Neural progenitor cell (in vitro differentiated cells): ENCODE results near the gene ITSN1. TPM values are rescaled to one million over a fixed set of nuclear protein-coding genes. Genes with fewer than 3 reads are reported as not detected.
A peak's percentile ranks its signal among the peaks of the same experiment; 100 is the strongest.
"Not testable (repeated sequence)": the region's sequence is repeated elsewhere in the genome, so short reads cannot be mapped to it uniquely, and the experiment has no call there.

Experiments used
- DNase-seq: peaks from one replicate; pipeline ENCODE4 v3.0.0-alpha.2; 2016; ENCODE audit warnings: low spot score
- H2AFZ ChIP-seq: fragments of 200-600 bp; sonication (generic); replicated peaks from 2 replicates; pipeline ENCODE4 v1.6.1; 2016; ENCODE audit warnings: antibody characterized with exemption
- H3F3A ChIP-seq: fragments of 200-600 bp; sonication (generic); 2 replicates; pipeline ENCODE4 v1.6.1; 2016; ENCODE audit warnings: antibody characterized with exemption, low read depth
- H3K27ac ChIP-seq: fragments of 200-600 bp; sonication (generic); 2 replicates; pipeline ENCODE4 v1.5.1; 2016; ENCODE audit warnings: mild to moderate bottlenecking
- H3K27me3 ChIP-seq: fragments of 200-600 bp; sonication (generic); 2 replicates; pipeline ENCODE4 v1.6.1; 2016; ENCODE audit warnings: mild to moderate bottlenecking, moderate library complexity
- H3K36me3 ChIP-seq: fragments of 200-600 bp; sonication (generic); 2 replicates; pipeline ENCODE4 v1.5.1; 2016
- H3K4me1 ChIP-seq: fragments of 200-600 bp; sonication (generic); 2 replicates; pipeline ENCODE4 v1.6.1; 2016; ENCODE audit warnings: mixed run types
- H3K4me2 ChIP-seq: fragments of 200-600 bp; sonication (generic); 2 replicates; pipeline ENCODE4 v1.6.1; 2016
- H3K4me3 ChIP-seq: fragments of 200-600 bp; sonication (generic); 2 replicates; pipeline ENCODE4 v1.5.1; 2016
- H3K79me2 ChIP-seq: fragments of 200-600 bp; sonication (generic); 2 replicates; pipeline ENCODE4 v1.6.1; 2016; ENCODE audit warnings: low read depth
- H3K9ac ChIP-seq: fragments of 200-600 bp; sonication (generic); 2 replicates; pipeline ENCODE4 v1.6.1; 2016
- H3K9me3 ChIP-seq: fragments of 200-600 bp; sonication (generic); 2 replicates; pipeline ENCODE4 v1.5.1; 2016; ENCODE audit warnings: low read depth
- H4K20me1 ChIP-seq: fragments of 200-600 bp; sonication (generic); 2 replicates; pipeline ENCODE4 v1.6.1; 2016; ENCODE audit warnings: low read depth
- H3K27ac Mint-ChIP-seq: 3 replicates; pipeline ENCODE4 v1.8.0; 2021; ENCODE audit warnings: mixed read lengths
- H3K27me3 Mint-ChIP-seq: 2 replicates; pipeline ENCODE4 v1.8.0; 2022; ENCODE audit warnings: low read depth, mild to moderate bottlenecking, inconsistent platforms, moderate library complexity, mixed read lengths; ENCODE audit not compliant: insufficient read depth
- H3K36me3 Mint-ChIP-seq: 3 replicates; pipeline ENCODE4 v1.8.0; 2021; ENCODE audit warnings: mixed read lengths
- H3K4me1 Mint-ChIP-seq: 3 replicates; pipeline ENCODE4 v1.8.0; 2021; ENCODE audit warnings: mixed read lengths
- H3K4me3 Mint-ChIP-seq: 3 replicates; pipeline ENCODE4 v1.8.0; 2021; ENCODE audit warnings: mild to moderate bottlenecking, moderate library complexity, mixed read lengths
- H3K9me3 Mint-ChIP-seq: 3 replicates; pipeline ENCODE4 v1.8.0; 2020; ENCODE audit warnings: mixed read lengths
- CTCF ChIP-seq: fragments of 200-600 bp; sonication (generic); IDR thresholded peaks from 2 replicates; pipeline ENCODE4 v1.5.1; 2017; ENCODE audit warnings: antibody characterized with exemption, mild to moderate bottlenecking
- EZH2 ChIP-seq: fragments of 200-600 bp; sonication (generic); IDR thresholded peaks from 2 replicates; pipeline ENCODE4 v1.6.1; 2017; ENCODE audit warnings: antibody characterized with exemption, mild to moderate bottlenecking, moderate library complexity
- EZH2phosphoT487 ChIP-seq: fragments of 200-600 bp; sonication (generic); IDR thresholded peaks from 2 replicates; pipeline ENCODE4 v1.6.1; 2017; ENCODE audit warnings: antibody characterized with exemption
- total RNA-seq: library from RNA; depleted of rRNA; stranded (reverse); fragments of >200 nt; gene quantifications from 2 replicates; pipeline ENCODE4 v1.2.3, GENCODE V29; 2015; ENCODE audit warnings: low replicate concordance

Gene ITSN1
- total RNA-seq, 1 donor from 2014 or later, result 136 TPM

- Mint-ChIP-seq H3K27me3 (peaks cover 10% of the 10 kb centered on the region), H3K9me3 (no peaks in the 10 kb centered on the region), H3K4me1 (peaks cover 12% of the 10 kb centered on the region), H3K36me3 (no peaks in the 10 kb centered on the region), H3K4me3 (no peak overlapping the region), H3K27ac (no peak overlapping the region)
- no peak for DNase-seq
- Histone ChIP-seq H4K20me1 (no peaks in the 10 kb centered on the region), H3K4me2 (no peak overlapping the region), H3K9ac (no peak overlapping the region), H3K27me3 (no peaks in the 10 kb centered on the region), H3K36me3 (no peaks in the 10 kb centered on the region), H3K27ac (no peak overlapping the region), H2AFZ (no peak overlapping the region), H3F3A (no peaks in the 10 kb centered on the region), H3K4me3 (no peak overlapping the region), H3K9me3 (no peaks in the 10 kb centered on the region), H3K79me2 (no peaks in the 10 kb centered on the region), H3K4me1 (peaks cover 14% of the 10 kb centered on the region)
- TF ChIP-seq EZH2, result no peak
- no peak for TF ChIP-seq CTCF
- no peak for TF ChIP-seq EZH2phosphoT487
Measured at GRCh38 chr21:33861125-33861524, 218.8 kb downstream of the ITSN1 start.

GRCh38 chr21:33863191-33863590 lies 220.9 kb downstream of the ITSN1 start:
- not testable (repeated sequence) for H3K79me2 ChIP-seq, H3K4me2 ChIP-seq, H3K4me3 ChIP-seq, DNase-seq, H3K27me3 ChIP-seq, H3K9me3 Mint-ChIP-seq, H3K36me3 Mint-ChIP-seq, H3K9ac ChIP-seq, H3K9me3 ChIP-seq, H4K20me1 ChIP-seq, H3K27ac ChIP-seq, H3F3A ChIP-seq, H3K27ac Mint-ChIP-seq, H3K4me3 Mint-ChIP-seq, H3K27me3 Mint-ChIP-seq, H3K36me3 ChIP-seq, H2AFZ ChIP-seq
- peaks cover 12% of the 10 kb centered on the region for H3K4me1 Mint-ChIP-seq
- peaks cover 10% of the 10 kb centered on the region for H3K4me1 ChIP-seq

GRCh38 chr21:33864150-33864549 lies 221.8 kb downstream of the ITSN1 start:
- no peaks in the 10 kb centered on the region for H3K36me3 ChIP-seq
- no peak overlapping the region for H3K27ac ChIP-seq
- H2AFZ ChIP-seq, result no peak overlapping the region
- H3K9me3 ChIP-seq, result no peaks in the 10 kb centered on the region
- H3K27me3 Mint-ChIP-seq, result peaks cover 7% of the 10 kb centered on the region
- H3K4me2 ChIP-seq, result no peak overlapping the region
- no peaks in the 10 kb centered on the region for H3K9me3 Mint-ChIP-seq
- no peaks in the 10 kb centered on the region for H4K20me1 ChIP-seq
- no peaks in the 10 kb centered on the region for H3K27me3 ChIP-seq
- DNase-seq, result no peak
- peaks cover 2% of the 10 kb centered on the region for H3K36me3 Mint-ChIP-seq
- H3K27ac Mint-ChIP-seq, result no peak overlapping the region
- H3K4me3 ChIP-seq, result no peak overlapping the region
- H3K4me1 Mint-ChIP-seq, result peaks cover 4% of the 10 kb centered on the region
- H3K79me2 ChIP-seq, result no peaks in the 10 kb centered on the region
- no peak overlapping the region for H3K4me3 Mint-ChIP-seq
- H3F3A ChIP-seq, result no peaks in the 10 kb centered on the region
- no peak overlapping the region for H3K9ac ChIP-seq
- TF ChIP-seq EZH2 (no peak), EZH2phosphoT487 (no peak), CTCF (no peak)
- peaks cover under 1% of the 10 kb centered on the region for H3K4me1 ChIP-seq

- peaks cover 5% of the 10 kb centered on the region for H3K9me3 Mint-ChIP-seq
- H3K4me3 Mint-ChIP-seq, result no peak overlapping the region
- H3K36me3 ChIP-seq, result no peaks in the 10 kb centered on the region
- no peak overlapping the region for H3K4me2 ChIP-seq
- H3K9ac ChIP-seq, result no peak overlapping the region
- no peaks in the 10 kb centered on the region for H3F3A ChIP-seq
- no peaks in the 10 kb centered on the region for H3K27me3 ChIP-seq
- no peak overlapping the region for H2AFZ ChIP-seq
- H3K4me1 ChIP-seq, result no peaks in the 10 kb centered on the region
- DNase-seq, result no peak
- peaks cover 7% of the 10 kb centered on the region for H3K27me3 Mint-ChIP-seq
- H3K4me1 Mint-ChIP-seq, result no peaks in the 10 kb centered on the region
- no peaks in the 10 kb centered on the region for H3K9me3 ChIP-seq
- H3K4me3 ChIP-seq, result no peak overlapping the region
- H3K27ac Mint-ChIP-seq, result peak overlapping the region; percentile 51
- H4K20me1 ChIP-seq, result no peaks in the 10 kb centered on the region
- H3K79me2 ChIP-seq, result no peaks in the 10 kb centered on the region
- no peak for TF ChIP-seq CTCF
- no peak overlapping the region for H3K27ac ChIP-seq
- peaks cover 5% of the 10 kb centered on the region for H3K36me3 Mint-ChIP-seq
Measured at GRCh38 chr21:33865176-33865575, 222.9 kb downstream of the ITSN1 start.
